ENCODE measurements around the gene SMCO4. TPM values are rescaled to one million over a fixed set of nuclear protein-coding genes. Genes with fewer than 3 reads are reported as not detected.

SMCO4 gene
- total RNA-seq, 3 donors from 2014 or later (not counting 1 experiment from before 2014, with no cell fraction given) = 2.7 to 4.6 (median 3.6) TPM

DNA sequence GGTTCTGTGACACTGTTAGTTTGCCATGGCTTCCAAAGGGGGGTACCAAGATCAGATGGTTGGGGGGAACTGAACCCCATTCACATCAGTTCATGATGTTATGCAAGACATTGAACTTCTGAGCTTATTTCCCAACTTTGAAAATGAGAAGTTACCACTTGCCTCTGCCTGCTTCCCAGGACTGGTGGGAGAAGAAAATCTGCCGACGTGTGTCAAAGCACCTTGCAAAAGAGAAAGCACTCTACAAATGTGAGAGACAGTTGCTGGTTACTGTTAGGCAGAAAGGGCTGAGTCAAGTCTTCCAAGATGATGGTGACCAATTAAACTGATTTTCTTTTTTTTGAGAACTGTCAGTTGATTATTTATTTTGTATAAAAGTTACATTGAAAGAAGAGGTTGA, 45.6 kb downstream of the SMCO4 start:
- intact Hi-C loops (cut with micrococcal nuclease) = no loop called here
- no peaks in the 10 kb centered on the region for H3K27me3 Mint-ChIP-seq (ENCODE audit: low read depth in 2 of 2)
- no peak overlapping the region for H3K4me3 Mint-ChIP-seq
- ATAC-seq (no peak), DNase-seq (no peak)
- no peaks in the 10 kb centered on the region for H3K4me1 Mint-ChIP-seq
- H3K36me3 ChIP-seq (ENCODE audit: control insufficient read depth, insufficient read depth, low read length) = no peaks in the 10 kb centered on the region
- H3K27ac Mint-ChIP-seq = no peak overlapping the region
- no peaks in the 10 kb centered on the region for H3K4me1 ChIP-seq (ENCODE audit: control insufficient read depth, insufficient read depth, low read length)
- no peaks in the 10 kb centered on the region for H3K36me3 Mint-ChIP-seq
- H3K27me3 ChIP-seq (ENCODE audit: control insufficient read depth, insufficient read depth, low read length) = no peaks in the 10 kb centered on the region
- H3K9me3 ChIP-seq (ENCODE audit: control insufficient read depth, insufficient read depth, low read length) = no peaks in the 10 kb centered on the region
- no peaks in the 10 kb centered on the region for H3K9me3 Mint-ChIP-seq
- TF ChIP-seq, protein P1, sequence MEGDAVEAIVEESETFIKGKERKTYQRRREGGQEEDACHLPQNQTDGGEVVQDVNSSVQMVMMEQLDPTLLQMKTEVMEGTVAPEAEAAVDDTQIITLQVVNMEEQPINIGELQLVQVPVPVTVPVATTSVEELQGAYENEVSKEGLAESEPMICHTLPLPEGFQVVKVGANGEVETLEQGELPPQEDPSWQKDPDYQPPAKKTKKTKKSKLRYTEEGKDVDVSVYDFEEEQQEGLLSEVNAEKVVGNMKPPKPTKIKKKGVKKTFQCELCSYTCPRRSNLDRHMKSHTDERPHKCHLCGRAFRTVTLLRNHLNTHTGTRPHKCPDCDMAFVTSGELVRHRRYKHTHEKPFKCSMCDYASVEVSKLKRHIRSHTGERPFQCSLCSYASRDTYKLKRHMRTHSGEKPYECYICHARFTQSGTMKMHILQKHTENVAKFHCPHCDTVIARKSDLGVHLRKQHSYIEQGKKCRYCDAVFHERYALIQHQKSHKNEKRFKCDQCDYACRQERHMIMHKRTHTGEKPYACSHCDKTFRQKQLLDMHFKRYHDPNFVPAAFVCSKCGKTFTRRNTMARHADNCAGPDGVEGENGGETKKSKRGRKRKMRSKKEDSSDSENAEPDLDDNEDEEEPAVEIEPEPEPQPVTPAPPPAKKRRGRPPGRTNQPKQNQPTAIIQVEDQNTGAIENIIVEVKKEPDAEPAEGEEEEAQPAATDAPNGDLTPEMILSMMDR (IDR thresholded peaks at IDR 0.05) = no peak
- H3K4me3 ChIP-seq (ENCODE audit: low read length) = no peak overlapping the region
- 87% methylated on average over 2 of the region's 2 CpGs for WGBS (ENCODE audit: insufficient coverage)
- no peak overlapping the region for H3K27ac ChIP-seq (ENCODE audit: low read length)

DNA sequence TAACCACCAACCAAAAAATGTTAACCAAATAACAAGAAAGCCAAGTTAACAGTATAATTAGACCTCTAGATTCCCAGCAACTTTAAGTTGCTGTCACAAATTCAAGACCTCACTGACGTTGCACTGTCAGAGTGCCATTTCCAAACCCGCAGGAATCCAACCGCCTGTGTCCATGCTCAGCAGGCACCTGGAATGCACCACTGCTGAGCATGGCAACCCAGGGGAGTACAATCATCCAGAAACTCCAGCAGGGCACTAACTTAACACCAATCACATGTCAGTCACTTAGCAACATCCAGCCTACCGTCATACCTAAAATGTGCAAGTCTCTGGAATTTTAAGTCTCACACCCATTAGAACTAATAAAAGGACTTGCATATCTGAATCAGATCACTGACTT, 48.8 kb downstream of the SMCO4 start:
- no peak overlapping the region for H3K4me3 Mint-ChIP-seq
- no peaks in the 10 kb centered on the region for H3K27me3 Mint-ChIP-seq (ENCODE audit: low read depth in 2 of 2)
- WGBS (ENCODE audit: insufficient coverage) = 94% methylated on average over 4 of the region's 4 CpGs
- no peaks in the 10 kb centered on the region for H3K9me3 ChIP-seq (ENCODE audit: control insufficient read depth, insufficient read depth, low read length)
- H3K27me3 ChIP-seq (ENCODE audit: control insufficient read depth, insufficient read depth, low read length) = no peaks in the 10 kb centered on the region
- DNase-seq (no peak), ATAC-seq (no peak)
- TF ChIP-seq, protein P1 (IDR thresholded peaks at IDR 0.05) = no peak
- no peaks in the 10 kb centered on the region for H3K36me3 Mint-ChIP-seq
- H3K27ac ChIP-seq (ENCODE audit: low read length) = no peak overlapping the region
- intact Hi-C loops (cut with micrococcal nuclease) = no loop called here
- no peaks in the 10 kb centered on the region for H3K9me3 Mint-ChIP-seq
- no peaks in the 10 kb centered on the region for H3K36me3 ChIP-seq (ENCODE audit: control insufficient read depth, insufficient read depth, low read length)
- no peak overlapping the region for H3K4me3 ChIP-seq (ENCODE audit: low read length)
- H3K4me1 ChIP-seq (ENCODE audit: control insufficient read depth, insufficient read depth, low read length) = no peaks in the 10 kb centered on the region
- no peaks in the 10 kb centered on the region for H3K4me1 Mint-ChIP-seq
- no peak overlapping the region for H3K27ac Mint-ChIP-seq

DNA sequence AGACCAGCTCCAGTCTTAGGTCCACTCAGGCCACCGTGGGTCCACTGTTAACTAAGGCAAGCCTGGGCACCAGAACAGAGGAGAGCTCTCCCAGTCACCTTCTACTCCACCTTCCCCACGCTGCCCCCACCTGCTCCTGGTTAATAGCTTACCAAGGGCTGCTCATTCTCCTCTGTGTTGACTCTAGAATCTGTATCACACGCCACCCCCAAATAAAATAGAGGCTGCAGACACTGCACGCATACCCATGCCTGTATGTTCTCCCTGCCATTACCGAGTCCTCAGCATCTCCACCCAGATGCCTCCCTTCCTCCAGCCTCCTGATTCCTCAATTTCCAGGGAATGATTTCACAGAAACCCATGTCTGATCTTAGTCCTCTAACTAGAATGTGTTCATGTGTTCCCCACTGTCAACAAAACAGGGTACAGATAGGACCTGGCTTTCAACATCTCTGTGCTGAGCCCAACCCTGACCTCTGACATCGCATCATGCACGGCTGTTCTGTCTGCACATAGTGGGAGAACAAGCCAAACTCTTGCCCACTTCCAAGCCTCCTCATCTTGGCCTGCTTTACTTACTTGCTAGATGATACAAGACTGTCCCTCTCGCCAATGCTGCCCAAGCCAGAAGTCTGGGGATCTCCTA, 49.8 kb downstream of the SMCO4 start:
- no peak overlapping the region for H3K4me3 Mint-ChIP-seq

More for the DNA sequence above, 49.8 kb downstream of the SMCO4 start:
- Histone ChIP-seq H3K27me3 (ENCODE audit: control insufficient read depth, insufficient read depth, low read length) (no peaks in the 10 kb centered on the region), H3K4me3 (ENCODE audit: low read length) (no peak overlapping the region), H3K4me1 (ENCODE audit: control insufficient read depth, insufficient read depth, low read length) (no peaks in the 10 kb centered on the region), H3K9me3 (ENCODE audit: control insufficient read depth, insufficient read depth, low read length) (no peaks in the 10 kb centered on the region), H3K36me3 (ENCODE audit: control insufficient read depth, insufficient read depth, low read length) (no peaks in the 10 kb centered on the region), H3K27ac (ENCODE audit: low read length) (no peak overlapping the region)
- DNase-seq (no peak), ATAC-seq (no peak)
- intact Hi-C loops (cut with micrococcal nuclease) = no loop called here
- Mint-ChIP-seq H3K27me3 (ENCODE audit: low read depth in 2 of 2) (no peaks in the 10 kb centered on the region), H3K36me3 (no peaks in the 10 kb centered on the region), H3K27ac (no peak overlapping the region), H3K9me3 (no peaks in the 10 kb centered on the region), H3K4me1 (no peaks in the 10 kb centered on the region)
- TF ChIP-seq, protein P1 (IDR thresholded peaks at IDR 0.05) = no peak
- 89% methylated on average over 8 of the region's 8 CpGs for WGBS (ENCODE audit: insufficient coverage)
